PC-3 (cell line): ENCODE measurements around the gene MTRF1.

ENCODE experiments used
- EZH2 ChIP-seq: fragments of 300-600 bp; sonication (generic); IDR thresholded peaks from one replicate; pipeline ENCODE4 v1.6.1; 2017; ENCODE audit warnings: antibody characterized with exemption, mild to moderate bottlenecking, low read length; ENCODE audit not compliant: unreplicated experiment
- EZH2phosphoT487 ChIP-seq: fragments of 300-600 bp; sonication (generic); IDR thresholded peaks from 2 replicates; pipeline ENCODE4 v1.6.1; 2018; ENCODE audit warnings: mild to moderate bottlenecking, antibody characterized with exemption, low read length, borderline replicate concordance
- TF ChIP-seq, protein P1 (sequence below): fragments of 300-600 bp; sonication (generic); conservative IDR thresholded peaks from 2 replicates; pipeline ENCODE4 v1.5.1; 2017; ENCODE audit warnings: antibody characterized with exemption, low read depth, mild to moderate bottlenecking, low read length

- TF ChIP-seq EZH2 (no peak), EZH2phosphoT487 (no peak)
- TF ChIP-seq, protein P1, sequence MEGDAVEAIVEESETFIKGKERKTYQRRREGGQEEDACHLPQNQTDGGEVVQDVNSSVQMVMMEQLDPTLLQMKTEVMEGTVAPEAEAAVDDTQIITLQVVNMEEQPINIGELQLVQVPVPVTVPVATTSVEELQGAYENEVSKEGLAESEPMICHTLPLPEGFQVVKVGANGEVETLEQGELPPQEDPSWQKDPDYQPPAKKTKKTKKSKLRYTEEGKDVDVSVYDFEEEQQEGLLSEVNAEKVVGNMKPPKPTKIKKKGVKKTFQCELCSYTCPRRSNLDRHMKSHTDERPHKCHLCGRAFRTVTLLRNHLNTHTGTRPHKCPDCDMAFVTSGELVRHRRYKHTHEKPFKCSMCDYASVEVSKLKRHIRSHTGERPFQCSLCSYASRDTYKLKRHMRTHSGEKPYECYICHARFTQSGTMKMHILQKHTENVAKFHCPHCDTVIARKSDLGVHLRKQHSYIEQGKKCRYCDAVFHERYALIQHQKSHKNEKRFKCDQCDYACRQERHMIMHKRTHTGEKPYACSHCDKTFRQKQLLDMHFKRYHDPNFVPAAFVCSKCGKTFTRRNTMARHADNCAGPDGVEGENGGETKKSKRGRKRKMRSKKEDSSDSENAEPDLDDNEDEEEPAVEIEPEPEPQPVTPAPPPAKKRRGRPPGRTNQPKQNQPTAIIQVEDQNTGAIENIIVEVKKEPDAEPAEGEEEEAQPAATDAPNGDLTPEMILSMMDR = no peak
These were observed 34.0 kb downstream of the MTRF1 start for GRCh38 chr13:41229356-41229755.
